SK-N-SH treated with all-trans-retinoic acid at 6 μM for 48 hours (cell line): Measurements from ENCODE around the gene TBC1D9.

ENCODE experiments used
- ATAC-seq: fragments of 200-7000 bp; cut with Tn5 transposase; 3 replicates; pipeline ENCODE4 v1.9.1; 2020; ENCODE audit warnings: mild to moderate bottlenecking, moderate library complexity
- ARNTL ChIP-seq: fragments of 450-650 bp; formaldehyde crosslinking; IDR thresholded peaks from 2 replicates; pipeline ENCODE4 v1.5.0; 2020; ENCODE audit warnings: low read depth, mild to moderate bottlenecking, moderate library complexity, borderline replicate concordance
- BACH2 ChIP-seq: fragments of 250-450 bp; sonication (Bioruptor Pico); IDR thresholded peaks from 2 replicates; pipeline ENCODE4 v1.9.0; 2021; ENCODE audit warnings: mild to moderate bottlenecking, borderline replicate concordance
- CSDC2 ChIP-seq: fragments of 250-450 bp; sonication (Bioruptor Pico); IDR thresholded peaks from 2 replicates; pipeline ENCODE4 v1.5.0; 2020; ENCODE audit warnings: mild to moderate bottlenecking, moderate library complexity
- ESRRG ChIP-seq: fragments of 250-450 bp; sonication (Bioruptor Pico); IDR thresholded peaks from 2 replicates; pipeline ENCODE4 v1.6.1; 2021; ENCODE audit warnings: mild to moderate bottlenecking
- GLIS3 ChIP-seq: fragments of 250-450 bp; sonication (Bioruptor Pico); IDR thresholded peaks from 2 replicates; pipeline ENCODE4 v1.5.0; 2020; ENCODE audit warnings: mild to moderate bottlenecking, moderate library complexity
- ISL1 ChIP-seq: fragments of 250-450 bp; sonication (Bioruptor Pico); IDR thresholded peaks from 2 replicates; pipeline ENCODE4 v2.1.2; 2022; ENCODE audit warnings: mild to moderate bottlenecking, moderate library complexity
- OSR1 ChIP-seq: fragments of 250-450 bp; sonication (Bioruptor Pico); IDR thresholded peaks from 2 replicates; pipeline ENCODE4 v1.8.0; 2022; ENCODE audit warnings: moderate library complexity, mild to moderate bottlenecking, inconsistent platforms
- PATZ1 ChIP-seq: fragments of 250-450 bp; sonication (Bioruptor Pico); IDR thresholded peaks from 2 replicates; pipeline ENCODE4 v1.8.0; 2020; ENCODE audit warnings: mild to moderate bottlenecking, moderate library complexity, borderline replicate concordance
- PPARA ChIP-seq: fragments of 250-450 bp; sonication (Bioruptor Pico); IDR thresholded peaks from 2 replicates; pipeline ENCODE4 v1.5.0; 2020; ENCODE audit warnings: mild to moderate bottlenecking, borderline replicate concordance
- RARB ChIP-seq: fragments of 250-450 bp; sonication (Bioruptor Pico); IDR thresholded peaks from 2 replicates; pipeline ENCODE4 v1.8.0; 2021; ENCODE audit warnings: mild to moderate bottlenecking, moderate library complexity
- SNAI2 ChIP-seq: fragments of 250-450 bp; sonication (Bioruptor Pico); IDR thresholded peaks from 2 replicates; pipeline ENCODE4 v1.5.0; 2020; ENCODE audit warnings: mild to moderate bottlenecking, moderate library complexity
- TCF4 ChIP-seq: fragments of 250-450 bp; sonication (Bioruptor Pico); IDR thresholded peaks from 2 replicates; pipeline ENCODE4 v1.8.0; 2021; ENCODE audit warnings: mild to moderate bottlenecking, moderate library complexity, borderline replicate concordance
- TOX ChIP-seq: fragments of 250-450 bp; sonication (Bioruptor Pico); IDR thresholded peaks from 2 replicates; pipeline ENCODE4 v1.8.0; 2021; ENCODE audit warnings: mild to moderate bottlenecking, moderate library complexity, borderline replicate concordance
- TSHZ2 ChIP-seq: fragments of 250-450 bp; sonication (Bioruptor Pico); IDR thresholded peaks from 2 replicates; pipeline ENCODE4 v1.5.0; 2020; ENCODE audit warnings: mild to moderate bottlenecking, moderate library complexity
- ZC3H10 ChIP-seq: fragments of 250-450 bp; sonication (Bioruptor Pico); IDR thresholded peaks from 2 replicates; pipeline ENCODE4 v1.5.1; 2021; ENCODE audit warnings: mild to moderate bottlenecking, moderate library complexity
- ZFP3 ChIP-seq: fragments of 250-450 bp; sonication (Bioruptor Pico); IDR thresholded peaks from 2 replicates; pipeline ENCODE4 v1.5.0; 2020; ENCODE audit warnings: mild to moderate bottlenecking, moderate library complexity
- ZFP30 ChIP-seq: fragments of 450-650 bp; formaldehyde crosslinking; IDR thresholded peaks from 2 replicates; pipeline ENCODE4 v1.5.0; 2022; ENCODE audit warnings: mild to moderate bottlenecking, moderate library complexity
- ZNF565 ChIP-seq: fragments of 450-650 bp; formaldehyde crosslinking; conservative IDR thresholded peaks from 2 replicates; pipeline ENCODE4 v1.5.0; 2020; ENCODE audit warnings: low read depth, mild to moderate bottlenecking, moderate library complexity
- ZNF70 ChIP-seq: fragments of 450-650 bp; formaldehyde crosslinking; IDR thresholded peaks from 2 replicates; pipeline ENCODE4 v1.5.0; 2020; ENCODE audit warnings: mild to moderate bottlenecking, moderate library complexity
- ZNF8 ChIP-seq: fragments of 450-650 bp; formaldehyde crosslinking; IDR thresholded peaks from 2 replicates; pipeline ENCODE4 v1.5.0; 2020; ENCODE audit warnings: mild to moderate bottlenecking, moderate library complexity
- TF ChIP-seq, protein P1 (sequence below): fragments of 250-450 bp; sonication (Bioruptor Pico); IDR thresholded peaks from 2 replicates; pipeline ENCODE4 v1.8.0; 2021; ENCODE audit warnings: low read depth, mild to moderate bottlenecking, moderate library complexity, borderline replicate concordance
- TF ChIP-seq, protein P2 (sequence below): fragments of 250-450 bp; sonication (Bioruptor Pico); IDR thresholded peaks from 2 replicates; pipeline ENCODE4 v1.5.1; 2021; ENCODE audit warnings: mild to moderate bottlenecking, moderate library complexity

The TBC1D9 gene

DNA sequence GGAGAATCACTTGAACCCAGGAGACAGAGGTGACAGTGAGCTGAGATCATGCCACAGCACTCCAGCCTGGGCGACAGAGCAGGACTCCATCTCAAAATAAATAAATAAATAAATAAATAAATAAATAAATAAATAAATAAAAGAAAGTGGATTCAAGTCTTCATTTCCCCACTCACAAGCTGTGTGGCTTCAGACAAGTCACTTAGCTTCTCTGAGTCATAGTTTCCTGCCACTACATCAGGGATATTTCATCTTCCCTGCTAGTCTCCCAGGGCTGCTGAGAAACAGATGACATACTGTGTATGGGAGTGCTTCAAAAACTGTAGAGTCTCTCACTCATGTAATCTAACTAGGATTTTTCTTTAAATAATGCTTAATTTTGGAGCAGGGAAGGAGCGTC, 37.2 kb downstream of the TBC1D9 start:
- no peak for TF ChIP-seq GLIS3
- no peak for TF ChIP-seq PPARA
- TF ChIP-seq ZNF8 (CRISPR knock-in tag): no peak
- TF ChIP-seq ARNTL (CRISPR knock-in tag): no peak
- TF ChIP-seq BACH2: no peak
- TF ChIP-seq ZC3H10: no peak
- TF ChIP-seq ZFP30 (CRISPR knock-in tag): no peak
- TF ChIP-seq OSR1 (CRISPR knock-in tag): no peak
- TF ChIP-seq TOX: no peak
- TF ChIP-seq ISL1: no peak
- no peak for TF ChIP-seq ZNF70
- no peak for TF ChIP-seq TSHZ2 (CRISPR knock-in tag)
- no peak for TF ChIP-seq TCF4 (CRISPR knock-in tag)
- TF ChIP-seq, protein P1, sequence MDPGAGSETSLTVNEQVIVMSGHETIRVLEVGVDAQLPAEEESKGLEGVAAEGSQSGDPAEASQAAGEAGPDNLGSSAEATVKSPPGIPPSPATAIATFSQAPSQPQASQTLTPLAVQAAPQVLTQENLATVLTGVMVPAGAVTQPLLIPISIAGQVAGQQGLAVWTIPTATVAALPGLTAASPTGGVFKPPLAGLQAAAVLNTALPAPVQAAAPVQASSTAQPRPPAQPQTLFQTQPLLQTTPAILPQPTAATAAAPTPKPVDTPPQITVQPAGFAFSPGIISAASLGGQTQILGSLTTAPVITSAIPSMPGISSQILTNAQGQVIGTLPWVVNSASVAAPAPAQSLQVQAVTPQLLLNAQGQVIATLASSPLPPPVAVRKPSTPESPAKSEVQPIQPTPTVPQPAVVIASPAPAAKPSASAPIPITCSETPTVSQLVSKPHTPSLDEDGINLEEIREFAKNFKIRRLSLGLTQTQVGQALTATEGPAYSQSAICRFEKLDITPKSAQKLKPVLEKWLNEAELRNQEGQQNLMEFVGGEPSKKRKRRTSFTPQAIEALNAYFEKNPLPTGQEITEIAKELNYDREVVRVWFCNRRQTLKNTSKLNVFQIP: no peak
- no peak for TF ChIP-seq ZFP3 (CRISPR knock-in tag)
- TF ChIP-seq, all 23 proteins: peak for 0
- ATAC-seq: peak; percentile 28; the same call in 2 of the 3 replicates

GRCh38 chr4:140718241-140718952, 37.8 kb downstream of the TBC1D9 start:
- ATAC-seq: peak; percentile 66
- no peak for TF ChIP-seq ZNF70
- TF ChIP-seq PATZ1 (CRISPR knock-in tag): no peak
- no peak for TF ChIP-seq ZNF8 (CRISPR knock-in tag)
- TF ChIP-seq SNAI2: no peak
- no peak for TF ChIP-seq CSDC2 (CRISPR knock-in tag)
- no peak for TF ChIP-seq RARB
- TF ChIP-seq BACH2: no peak
- TF ChIP-seq OSR1 (CRISPR knock-in tag): no peak
- no peak for TF ChIP-seq ZNF565
- TF ChIP-seq TSHZ2 (CRISPR knock-in tag): no peak
- TF ChIP-seq ESRRG (CRISPR knock-in tag): no peak
- TF ChIP-seq, protein P2, sequence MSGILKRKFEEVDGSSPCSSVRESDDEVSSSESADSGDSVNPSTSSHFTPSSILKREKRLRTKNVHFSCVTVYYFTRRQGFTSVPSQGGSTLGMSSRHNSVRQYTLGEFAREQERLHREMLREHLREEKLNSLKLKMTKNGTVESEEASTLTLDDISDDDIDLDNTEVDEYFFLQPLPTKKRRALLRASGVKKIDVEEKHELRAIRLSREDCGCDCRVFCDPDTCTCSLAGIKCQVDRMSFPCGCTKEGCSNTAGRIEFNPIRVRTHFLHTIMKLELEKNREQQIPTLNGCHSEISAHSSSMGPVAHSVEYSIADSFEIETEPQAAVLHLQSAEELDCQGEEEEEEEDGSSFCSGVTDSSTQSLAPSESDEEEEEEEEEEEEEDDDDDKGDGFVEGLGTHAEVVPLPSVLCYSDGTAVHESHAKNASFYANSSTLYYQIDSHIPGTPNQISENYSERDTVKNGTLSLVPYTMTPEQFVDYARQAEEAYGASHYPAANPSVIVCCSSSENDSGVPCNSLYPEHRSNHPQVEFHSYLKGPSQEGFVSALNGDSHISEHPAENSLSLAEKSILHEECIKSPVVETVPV (CRISPR knock-in tag): no peak
- TF ChIP-seq ISL1: no peak
